GM06990 (cell line): Measurements from ENCODE around the gene ZNF407.

Experiments used
- DNase-seq: peaks from one replicate; pipeline ENCODE4 v3.0.0-alpha.2; 2011; ENCODE audit not compliant: insufficient read length; ENCODE audit errors: extremely low read depth
- H3K27me3 ChIP-seq: replicated peaks from 2 replicates; pipeline ENCODE4 v1.6.0; 2011; ENCODE audit warnings: low read length; ENCODE audit not compliant: control insufficient read depth, insufficient read depth
- H3K36me3 ChIP-seq: 2 replicates; pipeline ENCODE4 v1.5.1; 2011; ENCODE audit warnings: low read length; ENCODE audit not compliant: control insufficient read depth, insufficient read depth
- H3K4me3 ChIP-seq: replicated peaks from 2 replicates; pipeline ENCODE4 v1.5.1; 2011; ENCODE audit warnings: low read depth, mild to moderate bottlenecking, control low read depth, low read length
- CTCF ChIP-seq: IDR thresholded peaks from 2 replicates; pipeline ENCODE4 v1.5.1; 2011; ENCODE audit warnings: low read length, control low read depth, mild to moderate bottlenecking, inconsistent platforms; ENCODE audit not compliant: insufficient read depth, poor library complexity, severe bottlenecking

The ZNF407 gene

GRCh38 chr18:74857901-74858300 lies 260.2 kb downstream of the ZNF407 start:
- Histone ChIP-seq H3K27me3 (no peaks in the 10 kb centered on the region), H3K36me3 (no peaks in the 10 kb centered on the region), H3K4me3 (no peak overlapping the region)
- TF ChIP-seq CTCF: no peak
- DNase-seq: no peak

GRCh38 chr18:74861154-74861553 lies 263.5 kb downstream of the ZNF407 start:
- Histone ChIP-seq H3K4me3 (no peak overlapping the region), H3K36me3 (no peaks in the 10 kb centered on the region), H3K27me3 (no peaks in the 10 kb centered on the region)
- TF ChIP-seq CTCF: no peak
- DNase-seq: no peak

- DNase-seq: no peak
- no peaks in the 10 kb centered on the region for H3K36me3 ChIP-seq
- H3K4me3 ChIP-seq: no peak overlapping the region
- TF ChIP-seq CTCF: no peak
- H3K27me3 ChIP-seq: no peaks in the 10 kb centered on the region
These were observed 264.4 kb downstream of the ZNF407 start for GRCh38 chr18:74862094-74862493.

GRCh38 chr18:74866577-74866976 lies 268.9 kb downstream of the ZNF407 start:
- Histone ChIP-seq H3K36me3 (no peaks in the 10 kb centered on the region), H3K4me3 (no peak overlapping the region), H3K27me3 (no peaks in the 10 kb centered on the region)
- no peak for DNase-seq
- TF ChIP-seq CTCF: no peak

GRCh38 chr18:74868461-74868860 lies 270.8 kb downstream of the ZNF407 start:
- Histone ChIP-seq H3K36me3 (no peaks in the 10 kb centered on the region), H3K27me3 (no peaks in the 10 kb centered on the region), H3K4me3 (no peak overlapping the region)
- TF ChIP-seq CTCF: no peak
- no peak for DNase-seq
